Tibial nerve (tissue), 4 donors: ENCODE measurements around the gene HTR3B. TPM values are rescaled to one million over a fixed set of nuclear protein-coding genes. Genes with fewer than 3 reads are reported as not detected.

Experiments
- DNase-seq, 2 donors: peaks; one replicate each; pipeline ENCODE4 v3.0.0-alpha.2; 2019; ENCODE audit warnings: low spot score in 2 of 2
- H3K27ac ChIP-seq, 4 donors: fragments of 200-600 bp; sonication (generic) in 3 of 4; one replicate each; pipeline ENCODE4 v1.5.1; 2017 to 2019; ENCODE audit warnings: mild to moderate bottlenecking in 1 of 4
- H3K27me3 ChIP-seq, 2 donors: fragments of 200-600 bp; sonication (generic) in 1 of 2; one replicate each; pipeline versions ENCODE4 v1.5.1 to v1.6.0; 2017 to 2019
- H3K36me3 ChIP-seq, 3 donors: fragments of 200-600 bp; sonication (generic); one replicate each; pipeline ENCODE4 v1.5.1; 2018 to 2019
- H3K4me1 ChIP-seq, 4 donors: fragments of 200-600 bp; sonication (generic) in 3 of 4; one replicate each; pipeline ENCODE4 v1.5.1; 2017 to 2019
- H3K4me3 ChIP-seq, 4 donors: fragments of 200-600 bp; sonication (generic) in 3 of 4; one replicate each; pipeline ENCODE4 v1.5.1; 2017 to 2019; ENCODE audit warnings: mild to moderate bottlenecking in 1 of 4, moderate library complexity in 1 of 4
- H3K9me3 ChIP-seq, 4 donors: fragments of 200-600 bp; sonication (generic) in 3 of 4; one replicate each; pipeline ENCODE4 v1.5.1; 2017 to 2019
- CTCF ChIP-seq, 5 experiments: fragments of 200-600 bp in 3 of 5; fragments of 450-650 bp in 2 of 5; sonication (generic) in 3 of 5; IDR thresholded peaks; one replicate each; pipeline ENCODE4 v1.5.1; 2016 to 2019; ENCODE audit warnings: antibody characterized with exemption in 5 of 5, mild to moderate bottlenecking in 3 of 5, moderate library complexity in 2 of 5
- EP300 ChIP-seq, 2 donors: sonication (generic); formaldehyde crosslinking; IDR thresholded peaks; one replicate each; pipeline ENCODE4 v1.6.1; 2017; ENCODE audit warnings: antibody characterized with exemption in 2 of 2, mild to moderate bottlenecking in 1 of 2
- POLR2A ChIP-seq, 2 donors: fragments of 450-650 bp; IDR thresholded peaks; one replicate each; pipeline ENCODE4 v1.6.1; 2017; ENCODE audit warnings: antibody characterized with exemption in 2 of 2, mild to moderate bottlenecking in 2 of 2, moderate library complexity in 2 of 2
- WGBS, 2 donors: methylation state at CpG; one replicate each; pipeline ENCODE4 v1.1.5; 2018; 5-methylcytosine and 5-hydroxymethylcytosine counted together
- total RNA-seq, 4 donors: library from RNA; depleted of rRNA; stranded (reverse); fragments of >200 nt; gene quantifications; one replicate each; pipeline ENCODE4 v1.1.0, GENCODE V29; 2016

The HTR3B gene
- total RNA-seq, 4 donors from 2014 or later = not detected

- 24% methylated on average over 10 of the region's 10 CpGs for WGBS, 2 donors
- H3K9me3 ChIP-seq = no peaks in the 10 kb centered on the region
Observed at GRCh38 chr11:113896156-113896879, 8.3 kb upstream of the HTR3B start.

GRCh38 chr11:113901141-113901540 is 3.5 kb upstream of the HTR3B start:
- no peak for DNase-seq
- no peak for TF ChIP-seq EP300 (IDR thresholded peaks at IDR 0.05)
- TF ChIP-seq POLR2A (IDR thresholded peaks at IDR 0.05) = no peak
- no peak for TF ChIP-seq CTCF (IDR thresholded peaks at IDR 0.05)
- H3K4me1 ChIP-seq = peaks cover 0 to 6% (median 0%) of the 10 kb centered on the region in 4 donors
- H3K9me3 ChIP-seq = no peaks in the 10 kb centered on the region
- no peak overlapping the region for H3K27ac ChIP-seq
- H3K27me3 ChIP-seq = peaks cover 0 to 2% of the 10 kb centered on the region in 2 donors
- no peak overlapping the region for H3K4me3 ChIP-seq
- 90 to 93% methylated on average over 2 of the region's 2 CpGs for WGBS, 2 donors
- H3K36me3 ChIP-seq = no peaks in the 10 kb centered on the region

More at GRCh38 chr11:113896156-113896879, 8.3 kb upstream of the HTR3B start:
- Histone ChIP-seq H3K4me1 (peaks cover 0 to 8% (median 0%) of the 10 kb centered on the region in 4 donors), H3K4me3 (no peak overlapping the region), H3K36me3 (no peaks in the 10 kb centered on the region), H3K27ac (no peak overlapping the region), H3K27me3 (no peaks in the 10 kb centered on the region)
- DNase-seq = peak in 1 of 2 donors; percentile 54
- TF ChIP-seq POLR2A (IDR thresholded peaks at IDR 0.05) = no peak
- peak; percentile 60 to 81 (median 75) for TF ChIP-seq CTCF (IDR thresholded peaks at IDR 0.05)

- Histone ChIP-seq H3K36me3 (no peaks in the 10 kb centered on the region), H3K27ac (no peak overlapping the region), H3K4me3 (no peak overlapping the region), H3K27me3 (peaks cover 0 to 29% of the 10 kb centered on the region in 2 donors), H3K9me3 (no peaks in the 10 kb centered on the region), H3K4me1 (no peaks in the 10 kb centered on the region)
- no peak for DNase-seq
- 57 to 63% methylated on average over 4 of the region's 4 CpGs for WGBS, 2 donors
- TF ChIP-seq CTCF (IDR thresholded peaks at IDR 0.05) = no peak
- TF ChIP-seq EP300 (IDR thresholded peaks at IDR 0.05) = no peak
- TF ChIP-seq POLR2A (IDR thresholded peaks at IDR 0.05) = no peak
Observed at GRCh38 chr11:113906038-113906437, 1.4 kb downstream of the HTR3B start.

- H3K4me3 ChIP-seq = no peak overlapping the region
- H3K27ac ChIP-seq = no peak overlapping the region
- no peaks in the 10 kb centered on the region for H3K9me3 ChIP-seq
- no peaks in the 10 kb centered on the region for H3K36me3 ChIP-seq
- WGBS, 2 donors = 87 to 88% methylated on average over 2 of the region's 2 CpGs
- no peak for TF ChIP-seq EP300 (IDR thresholded peaks at IDR 0.05)
- no peak for TF ChIP-seq POLR2A (IDR thresholded peaks at IDR 0.05)
- no peak for TF ChIP-seq CTCF (IDR thresholded peaks at IDR 0.05)
- DNase-seq = no peak
- H3K4me1 ChIP-seq = no peaks in the 10 kb centered on the region
- H3K27me3 ChIP-seq = peaks cover 0 to 29% of the 10 kb centered on the region in 2 donors
Observed at GRCh38 chr11:113906516-113906915, 1.9 kb downstream of the HTR3B start.

- no peak for DNase-seq
- TF ChIP-seq CTCF (IDR thresholded peaks at IDR 0.05) = no peak
- TF ChIP-seq EP300 (IDR thresholded peaks at IDR 0.05) = no peak
- no peak for TF ChIP-seq POLR2A (IDR thresholded peaks at IDR 0.05)
- 50 to 52% methylated on average over 1 of the region's 1 CpG for WGBS, 2 donors
Observed at GRCh38 chr11:113907152-113907551, 2.6 kb downstream of the HTR3B start.

More at GRCh38 chr11:113907152-113907551, 2.6 kb downstream of the HTR3B start:
- H3K36me3 ChIP-seq = no peaks in the 10 kb centered on the region
- no peaks in the 10 kb centered on the region for H3K9me3 ChIP-seq
- no peaks in the 10 kb centered on the region for H3K4me1 ChIP-seq
- no peak overlapping the region for H3K27ac ChIP-seq
- peaks cover 0 to 29% of the 10 kb centered on the region in 2 donors for H3K27me3 ChIP-seq
- no peak overlapping the region for H3K4me3 ChIP-seq
